ENCODE measurements around the gene TP53I13. TPM values are rescaled to one million over a fixed set of nuclear protein-coding genes. Genes with fewer than 3 reads are reported as not detected.
A peak's percentile ranks its signal among the peaks of the same experiment; 100 is the strongest.

TP53I13 gene
- total RNA-seq, 1 donor from 2014 or later = 31.2 TPM

GRCh38 chr17:29592850-29593551 is 24.5 kb downstream of the TP53I13 start, which contains the start of gene ANKRD13B:
Gene ANKRD13B (plus strand): TSS chr17:29593132. CDS start chr17:29593622, 490 bp downstream.
- no peaks in the 10 kb centered on the region for H3K36me3 Mint-ChIP-seq
- H3K27me3 Mint-ChIP-seq (ENCODE audit: low read depth) = no peaks in the 10 kb centered on the region
- H3K4me3 Mint-ChIP-seq = peak within 1 kb of the TSS; percentile 77
- no peaks in the 10 kb centered on the region for H3K9me3 Mint-ChIP-seq
- H3K4me1 Mint-ChIP-seq = peaks cover 51% of the 10 kb centered on the region
- no peak for TF ChIP-seq CTCF (IDR thresholded peaks at IDR 0.05; ENCODE audit: unreplicated experiment)
- peak within 1 kb of the TSS; percentile 99 for H3K27ac Mint-ChIP-seq
- no peak for DNase-seq (ENCODE audit: low spot score in 2 of 2, unreplicated experiment in 2 of 2)

DNA sequence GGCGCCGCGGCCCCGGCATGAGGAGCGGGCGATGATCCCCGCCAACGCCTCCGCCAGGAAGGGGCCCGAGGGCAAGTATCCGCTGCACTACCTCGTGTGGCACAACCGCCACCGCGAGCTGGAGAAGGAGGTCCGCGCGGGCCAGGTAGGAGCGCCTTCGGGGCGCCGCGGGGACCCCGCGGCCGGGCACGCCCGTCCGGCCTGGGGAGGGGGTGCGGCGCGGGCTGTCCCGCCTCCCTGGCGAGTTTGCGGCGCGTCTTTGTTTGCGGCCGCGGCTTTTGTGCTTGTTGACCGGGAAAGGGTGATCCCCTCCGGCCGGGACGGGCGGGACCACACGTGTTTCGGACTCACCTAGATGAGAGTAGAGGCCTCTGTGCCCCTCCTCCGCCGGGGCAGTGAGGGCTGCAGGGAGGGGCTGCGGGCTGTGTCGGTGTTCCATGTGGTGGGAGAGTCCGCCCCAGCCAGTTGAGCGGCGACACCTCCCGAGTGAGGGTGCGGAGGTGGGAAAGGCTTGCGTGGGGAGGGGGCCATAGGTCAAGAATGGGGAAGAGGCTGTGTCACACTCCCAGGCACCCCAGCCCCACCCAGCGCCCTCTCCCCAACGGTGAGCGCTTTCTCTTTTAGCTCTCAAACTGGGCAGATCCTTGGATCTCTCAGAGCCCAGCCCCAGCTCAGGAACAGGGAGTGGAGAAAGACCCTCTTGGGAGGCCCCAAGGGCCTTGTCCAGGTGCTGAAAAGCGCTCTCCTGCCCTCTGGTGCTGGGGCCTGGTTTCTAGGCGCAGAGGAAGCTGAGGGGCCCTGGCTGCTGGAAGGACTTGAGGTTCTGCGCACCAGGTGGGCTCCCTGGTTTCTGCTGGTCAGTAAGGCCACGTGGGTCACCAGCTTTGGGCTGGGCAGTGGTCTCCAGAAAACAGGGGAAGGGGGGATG is 25.4 kb downstream of the TP53I13 start:
- DNase-seq (ENCODE audit: low spot score in 2 of 2, unreplicated experiment in 2 of 2) = peak in 1 of 2 experiments; percentile 66
- Mint-ChIP-seq H3K36me3 (no peaks in the 10 kb centered on the region), H3K27me3 (ENCODE audit: low read depth) (no peaks in the 10 kb centered on the region), H3K4me3 (peak overlapping the region; percentile 77), H3K4me1 (peaks cover 47% of the 10 kb centered on the region), H3K27ac (peak overlapping the region; percentile 47), H3K9me3 (no peaks in the 10 kb centered on the region)
- TF ChIP-seq CTCF (IDR thresholded peaks at IDR 0.05; ENCODE audit: unreplicated experiment) = no peak

- no peak for DNase-seq (ENCODE audit: low spot score in 2 of 2, unreplicated experiment in 2 of 2)
- no peak for TF ChIP-seq CTCF (IDR thresholded peaks at IDR 0.05; ENCODE audit: unreplicated experiment)
- H3K4me3 Mint-ChIP-seq = peak overlapping the region; percentile 77
- H3K9me3 Mint-ChIP-seq = no peaks in the 10 kb centered on the region
- no peaks in the 10 kb centered on the region for H3K36me3 Mint-ChIP-seq
- H3K4me1 Mint-ChIP-seq = peaks cover 47% of the 10 kb centered on the region
- H3K27ac Mint-ChIP-seq = no peak overlapping the region
- no peaks in the 10 kb centered on the region for H3K27me3 Mint-ChIP-seq (ENCODE audit: low read depth)
These were observed 26.1 kb downstream of the TP53I13 start for GRCh38 chr17:29594519-29595090.

GRCh38 chr17:29595107-29595942 is 26.8 kb downstream of the TP53I13 start:
- Mint-ChIP-seq H3K36me3 (no peaks in the 10 kb centered on the region), H3K4me1 (peaks cover 41% of the 10 kb centered on the region), H3K4me3 (peak overlapping the region; percentile 38), H3K27ac (no peak overlapping the region), H3K27me3 (ENCODE audit: low read depth) (no peaks in the 10 kb centered on the region), H3K9me3 (no peaks in the 10 kb centered on the region)
- no peak for TF ChIP-seq CTCF (IDR thresholded peaks at IDR 0.05; ENCODE audit: unreplicated experiment)
- no peak for DNase-seq (ENCODE audit: low spot score in 2 of 2, unreplicated experiment in 2 of 2)
